GM13976 (cell line): ENCODE results near the gene MAGEF1.

Source experiments
- DNase-seq: peaks from one replicate; pipeline ENCODE4 v3.0.0; 2012; ENCODE audit warnings: low spot score
- in situ Hi-C: fragments of 300-500 bp; cut with MboI; formaldehyde crosslinking; loops from one replicate; pipeline ENCODE4 v1.12.0; 2022; ENCODE audit warnings: low sequenced_read_pairs, mixed read lengths, inconsistent platforms; ENCODE audit not compliant: unreplicated experiment
- TF ChIP-seq, protein P1 (sequence below): IDR thresholded peaks from 2 replicates; pipeline ENCODE4 v1.5.1; 2012; ENCODE audit warnings: borderline replicate concordance, mild to moderate bottlenecking; ENCODE audit not compliant: insufficient read depth; ENCODE audit errors: extremely low read depth, missing control alignments, control extremely low read depth

MAGEF1 gene, protein sequence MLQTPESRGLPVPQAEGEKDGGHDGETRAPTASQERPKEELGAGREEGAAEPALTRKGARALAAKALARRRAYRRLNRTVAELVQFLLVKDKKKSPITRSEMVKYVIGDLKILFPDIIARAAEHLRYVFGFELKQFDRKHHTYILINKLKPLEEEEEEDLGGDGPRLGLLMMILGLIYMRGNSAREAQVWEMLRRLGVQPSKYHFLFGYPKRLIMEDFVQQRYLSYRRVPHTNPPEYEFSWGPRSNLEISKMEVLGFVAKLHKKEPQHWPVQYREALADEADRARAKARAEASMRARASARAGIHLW

DNA sequence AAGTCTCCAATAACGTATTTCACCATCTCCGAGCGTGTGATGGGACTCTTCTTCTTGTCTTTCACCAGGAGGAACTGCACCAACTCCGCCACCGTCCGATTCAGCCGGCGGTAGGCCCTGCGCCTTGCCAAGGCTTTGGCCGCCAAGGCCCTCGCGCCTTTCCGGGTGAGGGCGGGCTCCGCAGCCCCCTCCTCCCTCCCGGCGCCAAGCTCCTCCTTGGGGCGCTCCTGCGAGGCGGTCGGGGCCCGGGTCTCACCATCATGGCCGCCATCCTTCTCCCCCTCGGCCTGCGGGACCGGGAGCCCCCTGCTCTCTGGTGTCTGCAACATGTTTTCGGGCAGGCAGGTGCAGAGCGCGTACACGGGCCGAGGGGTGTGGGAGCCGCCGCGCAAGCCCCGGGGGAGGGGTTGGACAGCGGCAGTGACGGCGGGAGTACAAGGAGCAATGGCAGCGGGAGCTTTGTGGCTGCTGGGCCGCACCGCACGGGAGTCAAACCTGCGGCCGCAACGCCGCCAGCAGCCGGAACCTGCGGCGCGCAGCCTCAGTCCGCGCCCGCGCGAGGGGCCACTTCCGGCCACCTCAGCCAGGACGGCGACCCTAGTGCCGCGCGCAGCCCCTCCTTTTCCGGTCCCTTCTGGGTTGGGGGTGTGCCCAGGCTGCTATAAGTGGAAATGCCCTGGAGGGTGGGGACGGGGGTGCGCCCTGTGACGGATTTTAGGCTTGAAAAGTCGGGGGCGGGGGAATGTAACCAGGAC lies at the start of gene MAGEF1:
TSS of gene MAGEF1 (minus strand) at position 572 of the 755 bp plus-strand sequence. CDS start at position 329, 243 bp downstream.
- TF ChIP-seq, protein P1, sequence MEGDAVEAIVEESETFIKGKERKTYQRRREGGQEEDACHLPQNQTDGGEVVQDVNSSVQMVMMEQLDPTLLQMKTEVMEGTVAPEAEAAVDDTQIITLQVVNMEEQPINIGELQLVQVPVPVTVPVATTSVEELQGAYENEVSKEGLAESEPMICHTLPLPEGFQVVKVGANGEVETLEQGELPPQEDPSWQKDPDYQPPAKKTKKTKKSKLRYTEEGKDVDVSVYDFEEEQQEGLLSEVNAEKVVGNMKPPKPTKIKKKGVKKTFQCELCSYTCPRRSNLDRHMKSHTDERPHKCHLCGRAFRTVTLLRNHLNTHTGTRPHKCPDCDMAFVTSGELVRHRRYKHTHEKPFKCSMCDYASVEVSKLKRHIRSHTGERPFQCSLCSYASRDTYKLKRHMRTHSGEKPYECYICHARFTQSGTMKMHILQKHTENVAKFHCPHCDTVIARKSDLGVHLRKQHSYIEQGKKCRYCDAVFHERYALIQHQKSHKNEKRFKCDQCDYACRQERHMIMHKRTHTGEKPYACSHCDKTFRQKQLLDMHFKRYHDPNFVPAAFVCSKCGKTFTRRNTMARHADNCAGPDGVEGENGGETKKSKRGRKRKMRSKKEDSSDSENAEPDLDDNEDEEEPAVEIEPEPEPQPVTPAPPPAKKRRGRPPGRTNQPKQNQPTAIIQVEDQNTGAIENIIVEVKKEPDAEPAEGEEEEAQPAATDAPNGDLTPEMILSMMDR = no peak
- in situ Hi-C loops = no loop called here
- DNase-seq = peak; percentile 91

DNA sequence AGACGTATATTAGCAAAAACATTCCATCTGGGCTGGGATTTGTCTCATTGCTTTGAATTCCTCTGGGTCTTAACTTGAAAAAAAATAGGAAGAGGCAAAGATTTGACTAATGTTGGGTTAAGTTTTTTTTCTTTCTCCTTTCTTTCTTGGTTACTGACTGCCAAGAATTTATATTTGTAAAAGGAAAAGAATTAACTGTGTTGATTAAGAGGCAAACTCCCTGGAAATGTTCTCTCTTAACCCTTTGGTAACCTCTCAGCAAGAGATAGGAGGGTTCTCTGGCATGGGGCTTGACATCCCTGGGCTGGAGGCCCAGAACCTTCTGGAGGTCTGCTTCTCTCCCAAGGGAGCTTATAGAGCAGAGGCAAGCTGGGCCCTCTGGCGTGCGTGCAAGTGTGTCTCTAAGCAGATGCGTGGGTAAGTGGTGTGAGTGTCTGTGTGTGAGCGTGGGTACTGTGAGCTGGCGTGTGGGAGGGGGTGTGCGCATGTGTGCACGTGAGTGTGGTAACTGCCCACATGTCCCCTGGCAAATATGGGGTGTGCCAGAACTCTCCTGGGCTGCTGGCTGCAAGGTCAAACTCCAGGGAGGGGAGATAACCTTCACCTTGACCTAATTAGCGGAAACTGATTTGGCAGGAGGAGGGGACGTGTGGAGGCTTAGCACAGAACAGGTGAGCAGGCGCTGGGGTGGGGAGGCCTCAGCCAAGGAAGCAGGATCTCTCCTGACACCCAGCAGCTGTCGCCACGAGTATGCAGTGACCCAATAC lies 49.4 kb upstream of the MAGEF1 start:
- TF ChIP-seq, protein P1 = no peak
- no peak for DNase-seq
- in situ Hi-C loops = no loop called here

DNA sequence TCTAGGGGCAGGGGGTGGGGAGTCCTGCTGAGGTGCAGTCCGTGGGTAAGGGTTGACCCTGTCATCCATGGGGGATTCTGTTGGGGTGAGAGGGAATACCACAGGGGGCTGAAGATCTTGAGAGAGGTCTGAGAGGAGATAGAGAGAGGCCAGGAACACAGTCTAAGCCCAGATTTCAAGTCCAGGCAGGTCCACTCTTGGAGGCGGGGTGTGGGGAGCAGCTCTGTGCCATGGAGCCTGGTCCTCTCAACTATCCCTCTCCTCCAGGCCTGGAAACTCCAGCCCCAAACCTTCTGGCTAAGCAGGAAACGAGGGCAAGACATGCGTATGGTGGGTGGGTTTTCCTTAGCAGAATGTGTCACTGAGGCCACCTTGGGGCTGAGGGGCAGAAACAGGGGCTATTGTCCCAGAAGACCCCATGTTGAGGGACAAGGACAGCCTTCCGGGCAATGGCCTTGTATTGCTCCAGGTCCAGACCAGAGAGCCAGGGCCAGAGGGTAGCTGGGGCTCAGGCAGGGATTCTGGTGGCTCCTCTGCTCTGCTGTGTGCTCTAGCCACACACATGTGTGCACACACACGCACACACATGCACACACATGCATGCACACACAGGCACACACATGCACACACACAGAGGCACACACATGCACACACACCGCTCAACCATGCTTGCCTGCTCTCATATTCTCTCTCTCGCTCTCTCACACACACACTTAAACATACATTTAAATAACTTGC lies 48.6 kb upstream of the MAGEF1 start:
- in situ Hi-C loops = no loop called here
- TF ChIP-seq, protein P1 = no peak
- DNase-seq = no peak

DNA sequence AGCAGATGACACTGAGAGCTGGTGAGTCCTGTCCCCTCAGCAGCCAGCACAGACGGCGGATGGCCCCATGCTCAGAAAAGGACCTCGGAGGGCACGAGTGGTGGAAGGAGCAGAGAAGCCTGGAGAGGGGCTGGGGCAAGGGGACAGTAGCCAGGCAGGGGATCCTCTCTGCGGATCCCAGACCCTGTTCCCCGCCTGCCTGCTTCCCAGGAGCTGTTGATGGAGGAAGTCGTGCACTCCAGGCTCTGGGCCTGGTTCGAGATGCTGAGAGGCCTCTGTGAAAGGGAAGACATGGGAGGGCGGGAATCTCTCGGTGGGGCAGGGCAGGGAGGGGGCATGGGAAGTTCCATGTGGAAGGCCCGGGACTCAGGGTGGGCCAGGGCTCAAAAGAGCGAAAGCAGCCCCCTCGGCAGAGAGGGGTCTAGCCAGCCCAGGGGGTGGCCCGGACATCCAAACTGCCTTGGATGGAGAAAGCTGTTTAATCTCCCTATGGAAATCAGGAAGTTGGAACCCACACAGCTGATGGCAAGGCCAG lies 47.9 kb upstream of the MAGEF1 start:
- TF ChIP-seq, protein P1 = no peak
- no peak for DNase-seq
- in situ Hi-C loops = no loop called here

DNA sequence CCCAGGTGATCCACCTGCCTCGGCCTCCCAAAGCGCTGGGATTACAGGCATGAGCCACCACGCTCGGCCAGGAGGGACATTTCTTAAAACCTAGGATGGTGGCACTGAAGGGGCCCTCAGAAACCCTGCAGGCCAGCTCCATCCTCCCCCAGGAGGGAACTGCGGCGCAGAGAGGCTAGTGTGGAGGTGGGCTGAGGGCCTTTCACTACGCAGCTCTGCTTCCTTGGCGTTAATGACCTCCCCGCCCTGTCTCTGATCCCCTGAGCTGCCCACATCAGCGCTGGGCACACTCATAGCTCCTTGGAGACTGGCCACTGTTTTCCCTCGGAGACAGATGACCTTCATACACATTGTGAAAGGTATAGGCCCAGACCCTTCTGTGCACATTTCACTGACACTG lies 46.2 kb upstream of the MAGEF1 start:
- in situ Hi-C loops = no loop called here
- no peak for DNase-seq
- TF ChIP-seq, protein P1 = no peak
